ENCODE data around the gene SDSL.
A peak's percentile ranks its signal among the peaks of the same experiment; 100 is the strongest.

SDSL gene

DNA sequence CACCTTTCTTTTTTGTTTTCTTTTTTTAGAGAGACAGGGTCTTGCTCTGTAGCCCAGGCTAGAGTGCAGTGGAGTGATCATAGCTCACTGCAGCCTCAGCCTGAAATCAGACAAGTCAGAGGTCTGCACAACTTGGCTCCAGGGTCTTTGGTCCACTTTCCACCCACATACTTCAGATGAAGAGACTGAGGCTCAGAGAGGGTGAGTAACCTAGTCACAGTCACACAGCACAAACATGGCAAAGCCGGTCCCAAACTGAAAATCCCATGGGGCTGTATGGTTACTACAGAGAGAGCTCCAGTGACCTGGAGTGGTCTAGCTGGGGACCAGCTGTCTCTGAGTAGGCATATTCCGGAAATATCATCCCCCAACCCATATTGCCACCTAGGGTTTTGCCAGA lies 30.3 kb downstream of the SDSL start:
- no peak for DNase-seq

DNA sequence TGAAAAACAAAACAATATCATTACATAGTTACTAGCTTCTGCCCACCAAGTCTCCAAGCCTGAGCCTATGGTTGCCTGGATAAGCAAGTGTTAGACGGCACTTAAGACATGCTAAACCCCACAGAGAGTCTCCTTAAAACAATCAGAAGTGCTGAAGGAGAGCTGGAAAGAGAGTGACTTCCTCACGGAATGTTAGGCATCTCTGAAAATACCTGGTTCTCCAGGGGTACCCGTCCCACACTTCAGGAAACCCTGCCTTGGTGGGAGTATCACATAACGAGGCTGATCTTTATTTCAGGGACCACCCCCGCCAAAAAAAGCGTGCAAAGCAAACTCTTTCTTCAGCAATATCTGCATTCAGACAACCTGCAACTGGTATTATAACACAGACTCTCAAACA lies 31.1 kb downstream of the SDSL start:
- no peak for DNase-seq

DNA sequence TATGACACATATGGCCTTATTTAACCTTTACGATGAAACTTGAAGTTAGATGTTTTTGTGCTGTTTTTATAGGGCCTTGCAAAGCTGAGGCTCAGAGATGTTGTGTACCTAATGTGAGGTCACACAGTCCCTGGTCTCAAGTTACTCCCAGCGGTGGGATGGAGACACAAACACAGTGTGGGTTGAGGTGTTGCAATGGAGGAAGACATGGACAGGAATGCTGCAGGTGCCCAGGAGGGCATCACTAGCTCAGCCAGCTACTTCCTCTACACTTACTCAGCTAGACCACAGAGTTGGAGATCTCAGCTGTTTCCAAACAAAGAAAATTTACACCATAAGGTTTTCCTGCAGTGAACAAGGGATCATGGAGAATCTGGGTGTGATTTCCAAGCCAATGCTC lies 34.0 kb downstream of the SDSL start:
- DNase-seq = no peak

DNA sequence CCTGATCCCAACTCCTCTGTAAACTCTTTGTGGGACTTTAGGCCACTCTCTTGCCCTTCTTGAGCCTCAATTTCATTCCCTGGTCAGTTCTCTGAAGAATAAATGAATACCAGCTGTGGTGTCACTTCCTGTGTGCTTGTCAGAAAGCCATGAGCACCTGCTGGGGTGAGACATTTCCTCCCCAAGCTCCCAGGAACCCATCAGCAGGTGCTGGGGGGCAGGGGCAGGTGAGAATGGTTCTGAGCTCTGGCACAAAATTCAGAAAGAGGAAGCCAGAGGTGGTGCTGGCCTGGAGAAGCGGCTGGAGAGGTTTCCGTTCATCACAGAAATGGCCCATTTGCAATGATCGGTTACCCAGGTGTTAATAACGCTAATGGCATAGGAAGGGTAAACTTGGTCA lies 34.6 kb downstream of the SDSL start:
- no peak for DNase-seq

DNA sequence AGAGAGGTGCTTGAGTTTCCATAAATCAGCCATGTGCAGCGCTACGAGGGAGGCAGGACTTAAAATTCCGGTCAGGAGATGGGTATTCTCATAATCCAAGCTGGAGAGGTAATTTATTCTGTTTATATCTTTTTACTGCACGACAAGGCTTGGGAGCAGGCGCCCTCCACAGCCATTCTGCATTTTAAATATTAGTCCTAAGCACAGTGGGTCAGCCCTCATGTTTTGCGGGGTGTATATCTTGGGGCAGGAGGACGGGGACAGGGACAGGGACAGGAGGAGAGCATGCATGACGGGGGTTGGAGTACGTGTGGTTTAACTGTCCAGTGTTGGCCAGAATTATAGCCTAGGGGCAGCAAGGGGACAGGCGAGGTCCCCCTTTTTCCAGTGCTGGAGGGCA lies 35.0 kb downstream of the SDSL start:
- DNase-seq = no peak

DNA sequence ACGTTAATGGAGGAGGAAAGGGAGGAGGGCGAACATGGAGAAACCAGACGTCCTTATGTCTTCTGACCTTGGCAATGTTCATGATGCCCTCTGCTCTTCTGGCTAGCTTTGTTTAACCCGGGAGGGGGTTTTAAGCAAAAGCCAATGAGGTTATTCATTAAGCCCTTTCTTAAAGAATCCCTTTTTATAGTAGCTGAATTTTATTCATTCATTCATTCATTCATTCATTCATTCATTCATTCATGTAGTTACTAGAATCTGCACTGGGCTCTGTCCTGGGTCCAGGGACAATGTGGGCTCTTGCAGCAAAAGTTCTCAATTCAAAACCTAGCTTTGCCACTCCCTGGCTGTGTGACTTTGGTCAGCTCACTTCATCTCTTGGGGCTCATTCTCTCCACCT lies 35.5 kb downstream of the SDSL start:
- no peak for DNase-seq

DNA sequence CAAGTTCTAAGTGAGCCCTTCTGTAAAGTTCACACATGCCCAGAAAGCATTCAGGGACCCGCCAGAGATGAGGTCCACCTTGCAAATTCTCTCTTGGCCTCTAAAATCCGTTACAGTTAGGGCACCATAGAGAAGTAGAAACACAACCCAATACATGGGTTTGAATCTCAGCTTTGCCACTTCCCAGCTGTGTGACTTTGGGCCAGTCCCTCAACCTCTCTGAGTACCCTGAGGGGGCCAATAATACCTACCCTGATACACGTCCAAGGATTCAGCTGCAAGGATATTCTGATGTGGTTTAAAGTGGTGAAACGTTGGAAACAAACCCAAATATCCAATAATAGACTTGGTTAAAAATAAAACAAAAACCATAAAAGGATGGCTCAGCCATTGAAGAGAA lies 37.8 kb downstream of the SDSL start:
- DNase-seq = no peak

DNA sequence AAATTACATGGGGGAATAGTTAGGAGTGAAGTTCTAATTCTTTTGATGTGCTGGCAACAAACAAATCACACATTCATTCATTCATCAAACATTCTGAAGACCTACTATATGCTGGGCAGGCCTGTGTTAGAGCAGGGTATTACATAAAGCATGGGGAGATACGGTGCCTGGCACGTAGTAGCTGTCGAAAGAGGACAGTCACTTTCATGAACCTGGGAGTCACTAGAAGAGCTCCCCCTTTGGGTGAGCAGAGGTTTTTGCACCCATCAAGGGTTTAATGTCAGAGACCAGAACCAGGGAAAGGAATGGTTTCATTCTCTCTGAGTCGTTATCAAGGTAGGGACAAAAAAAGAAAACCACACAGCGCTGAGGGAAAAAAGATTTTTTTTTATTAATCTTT lies 39.5 kb downstream of the SDSL start:
- no peak for DNase-seq

DNA sequence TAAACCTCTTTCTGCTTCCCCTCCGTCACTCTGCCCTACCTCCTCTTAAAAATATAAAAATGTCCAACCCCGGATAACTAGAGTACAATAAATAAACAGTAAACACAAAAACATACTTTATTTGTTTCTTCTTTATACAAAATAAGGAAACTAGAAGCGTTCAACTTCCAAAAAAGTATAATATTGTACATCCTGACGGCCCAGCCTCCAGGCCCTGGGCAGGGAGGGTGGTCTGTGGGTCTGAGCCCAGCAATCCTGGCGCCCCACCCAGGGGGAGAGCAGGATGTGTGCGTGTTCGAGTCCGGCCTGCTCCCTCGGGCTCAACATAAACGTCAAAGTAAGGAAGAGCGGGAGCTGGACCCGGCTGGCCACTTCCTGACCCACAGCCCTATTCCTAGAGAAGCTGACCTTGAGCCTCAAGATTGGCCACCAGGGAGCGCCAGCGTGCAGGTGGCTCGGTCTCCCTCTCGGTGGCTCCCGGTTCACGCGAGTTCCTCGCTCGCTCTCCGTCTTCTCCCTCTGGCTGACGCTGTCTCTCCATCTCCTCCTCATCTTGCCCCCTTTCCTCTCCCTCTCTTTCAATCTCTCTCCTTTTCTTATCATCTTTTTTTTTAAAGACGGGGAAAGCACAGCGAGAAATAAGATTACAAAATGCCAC lies 40.1 kb downstream of the SDSL start:
- peak; percentile 58 for DNase-seq

DNA sequence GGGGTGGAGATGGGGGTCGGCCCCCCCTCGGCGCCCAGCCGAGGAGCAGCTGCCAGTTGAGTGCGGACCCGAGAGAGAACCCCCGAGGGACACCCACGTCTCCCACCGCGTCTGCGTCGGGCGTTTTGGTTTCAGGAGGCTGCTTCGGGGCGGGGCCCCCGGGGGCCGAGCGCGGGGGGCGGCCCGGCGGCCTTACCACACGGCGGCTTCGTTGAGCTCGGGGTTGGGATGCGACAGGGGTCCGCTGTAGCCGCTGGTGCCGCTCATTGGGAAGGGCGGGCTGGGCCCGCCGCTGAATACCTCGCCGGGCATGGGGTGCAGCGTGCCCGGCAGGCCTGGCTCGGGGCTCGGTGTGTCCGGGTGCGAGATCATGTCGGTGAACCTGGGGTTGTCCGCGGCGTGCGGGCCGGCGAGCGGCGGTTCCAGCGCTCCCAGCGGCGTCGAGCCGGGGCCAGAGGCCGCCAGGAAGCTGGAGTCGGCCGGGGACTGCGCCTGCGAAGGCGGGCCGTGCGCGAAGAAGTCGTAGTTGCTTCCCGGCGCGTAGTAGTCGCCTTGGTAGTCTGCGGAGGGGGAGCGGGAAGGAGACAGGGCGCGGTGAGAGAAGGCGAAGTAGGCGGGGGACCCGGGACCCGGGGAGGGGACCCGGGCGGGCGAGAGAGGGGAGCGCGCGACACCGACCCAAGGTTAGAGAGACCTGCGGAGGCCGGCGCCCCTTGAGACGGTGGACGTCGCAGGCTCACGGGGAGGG lies 41.0 kb downstream of the SDSL start:
- no peak for DNase-seq

DNA sequence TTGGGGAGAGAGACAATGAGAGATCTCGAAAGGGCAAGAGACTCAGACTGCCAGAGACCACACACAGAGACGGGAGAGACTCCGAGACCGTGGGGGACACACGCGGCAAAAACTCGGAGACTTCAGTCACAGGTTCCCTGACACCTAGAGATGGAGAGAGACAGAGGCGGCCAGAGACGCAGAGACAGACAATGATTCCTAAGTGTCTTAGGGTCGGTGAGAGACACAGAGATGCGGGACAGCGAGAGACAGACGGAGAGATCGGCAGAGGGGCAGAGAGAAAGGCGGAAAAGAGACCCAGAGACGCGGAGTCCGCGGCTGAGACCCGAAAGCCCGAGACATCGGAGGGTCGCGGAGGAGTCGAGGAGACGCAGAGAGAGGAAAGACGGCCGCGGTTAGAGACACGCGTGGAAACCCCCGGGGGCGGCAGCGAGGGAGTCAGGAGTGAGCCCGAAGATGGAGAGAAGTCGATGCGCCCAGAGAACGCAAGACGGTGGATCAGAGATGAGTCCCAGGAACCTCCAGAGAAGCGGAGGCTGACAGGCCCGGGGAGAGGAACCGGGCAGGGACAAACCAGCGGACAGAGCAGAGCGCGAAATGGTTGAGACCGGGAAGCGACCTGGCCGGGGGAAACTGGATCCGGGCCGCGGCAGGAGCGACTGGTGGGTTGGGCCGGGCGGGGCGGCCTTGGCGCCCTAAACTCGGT lies 41.7 kb downstream of the SDSL start:
- DNase-seq = no peak

DNA sequence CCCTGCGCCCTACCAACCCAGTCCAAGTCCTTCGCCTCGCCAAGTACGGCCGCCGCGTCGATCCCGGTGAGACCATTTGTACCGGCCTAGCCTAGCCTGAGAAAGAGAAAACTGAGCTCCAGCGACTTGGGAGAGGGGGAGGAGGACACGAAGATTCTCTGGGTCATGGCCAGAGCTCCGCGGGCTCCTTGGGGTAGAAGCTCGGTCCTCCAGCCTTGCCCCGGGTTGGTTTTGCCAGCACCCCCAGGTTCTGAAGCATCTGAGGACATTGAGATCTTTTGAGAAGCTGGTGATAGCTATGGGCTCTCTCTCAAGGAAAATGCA lies 42.2 kb downstream of the SDSL start:
- DNase-seq = no peak

DNA sequence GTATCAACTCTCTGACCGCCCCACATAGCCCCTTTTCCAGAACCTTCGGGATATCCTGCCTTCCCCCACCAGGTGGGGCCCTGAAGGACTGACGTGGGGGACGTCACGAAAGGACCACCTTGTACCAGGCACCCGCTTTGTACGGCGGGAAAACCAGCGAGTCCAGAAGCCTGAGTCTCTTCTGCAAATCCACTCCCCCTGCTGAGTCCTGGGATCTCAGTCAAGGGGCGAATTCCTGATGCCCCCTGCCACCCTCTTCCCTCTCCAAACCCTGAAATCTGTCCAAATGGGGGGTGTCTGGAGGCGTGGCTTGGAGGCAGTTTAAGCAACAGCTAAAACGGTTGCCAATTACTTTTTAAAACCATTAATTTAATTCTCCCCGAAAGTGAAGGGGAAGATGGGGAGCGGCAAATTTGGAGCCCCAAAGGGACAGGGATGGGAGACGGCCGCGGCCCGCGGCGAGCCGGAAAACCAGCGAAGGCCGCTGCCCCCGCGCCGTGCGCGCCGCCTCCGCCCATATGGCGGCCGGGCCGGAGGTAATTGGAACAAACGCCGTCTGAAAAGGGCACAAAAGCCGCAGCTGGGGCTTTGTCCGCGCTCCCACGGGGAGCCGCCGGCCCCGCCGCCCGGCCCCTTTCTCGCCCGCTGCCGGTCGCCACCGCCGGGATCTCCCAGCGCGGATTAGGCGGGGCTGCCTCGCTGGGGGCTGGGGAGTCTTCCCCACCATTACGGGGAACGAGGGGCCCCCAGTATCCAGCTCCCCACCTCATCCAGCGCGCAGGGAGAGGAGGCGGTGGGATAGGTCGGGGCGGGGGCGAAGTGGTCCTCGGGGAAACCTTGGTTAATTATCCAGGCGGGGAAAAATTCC lies 42.9 kb downstream of the SDSL start:
- no peak for DNase-seq

DNA sequence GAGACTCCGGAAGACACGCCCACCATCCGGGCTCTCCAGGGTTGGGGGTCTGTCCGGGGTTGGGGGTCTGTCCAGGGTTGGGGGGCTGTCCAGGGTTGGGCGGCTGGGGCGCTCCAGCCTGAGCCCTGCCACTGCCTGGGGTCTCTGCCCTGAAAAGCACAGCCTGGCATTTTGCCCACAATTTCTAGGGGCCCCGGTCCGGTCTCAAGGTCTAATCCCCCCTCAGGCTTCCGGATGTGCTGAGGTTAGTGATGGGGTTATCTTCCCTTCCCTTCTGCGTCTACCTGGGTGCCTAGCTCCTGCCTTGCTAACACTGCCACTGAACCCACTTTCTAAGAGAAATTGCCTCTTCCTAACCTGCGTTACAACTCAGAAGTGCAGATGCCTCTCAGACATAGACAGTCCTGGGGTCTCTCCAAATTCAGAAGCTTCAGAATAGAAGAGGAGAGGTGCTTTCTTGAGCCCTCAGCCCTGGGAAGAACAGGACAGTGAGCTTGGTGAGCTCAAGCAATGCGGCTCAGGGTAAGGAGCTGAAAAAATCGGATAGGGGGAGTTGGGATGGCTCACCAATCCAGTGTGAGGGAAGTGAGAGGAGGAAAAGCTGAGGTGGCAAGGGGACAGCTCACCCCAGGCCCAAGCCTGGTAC lies 43.8 kb downstream of the SDSL start:
- DNase-seq = no peak

DNA sequence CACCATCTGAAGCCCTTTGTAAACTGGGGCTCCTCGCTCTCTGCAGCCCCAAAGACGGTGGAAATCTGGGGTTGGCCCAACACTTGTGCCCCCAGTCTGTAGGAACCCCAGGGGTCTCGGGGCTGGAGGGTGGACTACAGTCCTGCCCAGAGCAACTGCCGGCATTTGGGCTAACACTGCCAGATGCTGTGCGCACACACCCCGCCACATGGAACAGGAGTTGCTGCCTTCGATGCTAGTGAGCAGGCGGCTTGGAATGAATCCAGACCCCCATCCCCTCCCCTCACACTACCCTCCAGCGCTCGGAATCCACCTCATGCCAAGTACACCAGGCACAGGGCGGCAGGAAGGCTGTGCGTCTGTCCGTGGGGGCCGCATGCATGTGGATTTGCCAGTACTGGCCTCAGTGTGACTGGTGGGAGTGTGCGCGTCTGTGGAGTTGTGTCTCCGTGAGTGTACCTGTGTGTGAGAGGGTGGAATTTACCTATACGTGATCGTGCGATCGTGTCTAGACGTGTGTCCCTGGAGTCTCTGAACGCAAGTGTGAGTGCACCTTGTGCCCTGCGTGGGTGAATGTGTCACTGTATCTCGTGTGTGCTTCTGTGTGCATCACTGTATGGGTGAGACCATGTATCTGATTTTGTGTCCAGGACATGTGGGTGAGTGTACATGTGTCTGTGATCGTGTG lies 44.4 kb downstream of the SDSL start:
- DNase-seq = no peak

DNA sequence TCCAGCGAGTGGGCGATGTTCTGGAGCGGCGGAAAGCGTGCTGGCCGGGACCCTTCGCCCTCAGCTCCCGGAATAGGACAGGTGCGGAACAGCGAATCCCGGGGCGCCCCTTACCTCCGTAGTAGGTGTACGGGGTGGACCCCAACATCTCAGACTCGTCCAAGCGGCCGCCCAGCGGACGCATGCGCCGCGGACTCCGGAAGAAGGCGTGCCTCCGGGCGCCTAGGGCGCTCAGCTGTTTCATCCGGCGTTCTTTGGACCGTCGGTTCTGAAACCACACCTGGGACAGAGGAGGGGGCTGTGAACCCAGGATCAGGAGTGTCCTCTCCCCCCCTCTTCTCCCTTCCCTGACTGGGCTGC lies 44.9 kb downstream of the SDSL start:
- DNase-seq = no peak

DNA sequence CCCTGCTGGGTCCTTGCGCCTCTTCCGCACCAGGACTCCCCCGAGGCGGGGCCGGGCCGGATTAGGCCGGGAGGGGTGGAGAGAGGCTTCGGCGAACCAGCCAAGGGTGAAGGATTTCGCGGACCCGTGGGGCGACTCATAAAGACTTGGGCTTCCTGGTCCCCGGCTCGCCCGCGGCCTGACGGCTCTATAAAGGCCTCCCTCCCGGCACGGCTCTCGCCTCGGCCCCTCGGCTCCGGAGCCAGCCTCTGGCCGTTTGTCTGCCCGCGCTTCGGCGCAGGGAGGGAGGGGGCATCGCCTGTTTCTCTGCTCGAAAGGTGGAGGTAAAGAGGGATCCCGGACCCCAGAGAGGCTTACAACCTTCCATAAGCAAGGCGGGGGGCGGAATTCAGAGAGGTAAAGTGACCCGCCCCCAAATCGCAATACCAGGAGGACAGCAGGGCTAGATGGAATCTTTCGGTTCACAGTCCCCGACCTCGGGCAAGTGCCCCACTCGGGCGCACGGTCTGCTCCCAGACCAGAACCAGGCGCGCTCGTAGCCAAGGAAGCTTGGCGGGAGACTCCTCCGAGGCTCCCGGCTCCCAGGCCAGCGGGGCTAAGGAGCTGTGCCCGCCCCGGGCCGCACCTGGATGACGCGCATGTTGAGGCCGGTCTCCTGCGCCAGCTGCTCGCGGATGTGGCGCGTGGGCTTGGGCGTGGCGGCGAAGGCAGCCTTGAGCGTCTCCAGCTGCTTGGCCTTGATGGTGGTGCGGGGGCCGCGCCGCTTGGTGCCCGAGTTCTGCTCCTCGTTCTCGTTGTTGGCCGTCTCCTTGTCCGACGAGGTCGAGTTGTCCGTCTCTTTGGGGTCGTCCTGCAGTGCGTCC lies 45.6 kb downstream of the SDSL start:
- DNase-seq = no peak

DNA sequence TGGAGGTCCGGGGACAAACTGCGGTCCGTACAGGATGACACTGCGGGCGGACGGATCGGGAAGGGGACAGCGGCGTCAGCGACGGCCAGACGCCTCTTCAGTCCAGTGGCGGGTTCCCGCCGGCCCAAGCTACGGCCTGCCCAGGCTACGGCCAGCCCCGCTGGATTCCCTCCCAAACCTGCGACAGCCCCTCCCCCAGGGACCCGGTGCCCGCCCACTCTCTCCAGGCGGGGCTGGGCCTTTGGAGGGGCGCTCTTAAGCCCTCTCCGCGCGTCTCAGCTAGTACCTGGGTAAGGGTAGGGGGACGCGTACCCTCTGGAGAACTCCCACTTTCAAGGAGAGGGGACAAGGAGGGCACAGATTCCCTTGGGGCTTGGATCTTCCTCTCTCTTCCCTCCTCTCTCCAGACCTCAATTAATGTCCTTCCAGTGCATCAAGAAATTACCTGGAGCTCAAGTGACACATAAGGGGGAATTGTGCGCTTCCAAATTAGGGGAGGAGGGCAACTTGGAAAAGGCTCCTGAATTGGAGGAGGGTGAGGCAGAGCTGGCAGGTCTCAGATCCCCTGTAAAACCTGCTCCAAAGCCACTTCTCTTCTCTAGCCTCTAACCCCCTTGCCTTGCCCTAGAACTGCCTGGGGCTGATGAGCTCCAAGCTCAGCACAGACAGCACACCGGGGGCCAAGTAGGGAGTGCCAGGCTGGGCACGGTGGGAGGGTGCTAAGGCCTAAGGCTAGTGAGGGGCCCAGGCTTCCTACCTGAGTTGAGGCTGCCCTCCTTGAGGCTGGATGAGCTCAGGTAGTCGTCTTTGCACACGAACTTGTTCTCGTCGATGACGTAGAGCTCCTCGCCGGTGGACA lies 46.4 kb downstream of the SDSL start:
- DNase-seq = no peak

DNA sequence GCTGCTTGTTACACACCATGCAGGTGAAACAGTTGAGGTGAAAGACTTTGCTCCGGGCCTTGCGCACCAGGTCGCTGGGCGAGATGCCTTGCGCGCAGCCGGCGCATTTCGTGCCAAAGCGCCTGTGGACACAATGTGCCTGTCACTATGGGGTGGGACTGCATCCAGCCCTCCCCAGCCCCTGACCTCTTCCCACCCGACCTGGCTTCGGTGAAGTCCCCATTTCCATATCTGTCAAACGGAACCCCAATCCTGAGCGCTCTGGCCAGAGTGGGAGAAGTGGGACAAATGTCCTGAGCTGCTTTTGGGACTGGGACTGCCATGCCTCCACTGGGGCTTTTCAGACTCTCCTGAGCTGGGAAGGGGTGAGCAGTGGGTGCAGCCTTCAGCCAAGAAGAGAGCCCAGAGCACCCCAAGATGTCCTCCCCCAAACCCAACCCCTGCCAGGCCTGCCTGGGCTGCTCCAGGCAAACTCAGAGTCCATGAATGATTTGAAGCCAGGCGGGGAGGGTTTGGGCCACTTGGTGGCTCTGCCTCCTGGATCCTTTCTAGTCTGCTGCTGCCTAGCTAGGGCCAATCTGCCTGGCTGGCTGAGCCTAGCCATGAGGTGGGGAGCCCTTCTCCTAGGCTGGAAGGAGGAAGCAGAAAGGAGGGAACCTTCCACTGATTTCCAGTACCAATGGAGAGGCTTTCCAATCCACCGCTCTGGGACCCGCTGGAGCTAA lies 47.2 kb downstream of the SDSL start:
- no peak for DNase-seq
